CD1c-positive myeloid dendritic cell (primary cell): ENCODE data around the gene RAP1GDS1.
"Not testable (repeated sequence)": the region's sequence is repeated elsewhere in the genome, so short reads cannot be mapped to it uniquely, and the experiment has no call there.

Experiments
- DNase-seq: peaks from one replicate; pipeline ENCODE4 v3.0.0-alpha.2; 2016; ENCODE audit errors: extremely low spot score

The RAP1GDS1 gene

DNA sequence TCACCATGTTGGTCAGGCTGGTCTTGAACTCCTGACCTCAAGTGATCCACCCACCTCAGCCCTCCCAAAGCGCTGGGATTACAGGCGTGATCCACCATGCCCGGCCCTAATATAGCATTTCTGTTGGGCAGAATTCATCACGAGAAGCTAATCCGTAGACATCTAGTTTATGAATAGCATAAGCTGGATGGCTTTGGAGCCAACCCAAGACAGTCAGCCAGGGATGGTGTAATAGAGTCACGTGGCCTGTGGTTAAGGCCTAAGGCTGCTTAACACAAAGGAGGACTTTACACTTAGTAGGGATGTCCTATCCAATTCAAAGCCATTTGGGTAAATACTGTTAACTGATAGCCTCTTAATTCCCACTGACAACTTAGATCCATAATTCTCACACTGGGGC lies 173.6 kb downstream of the RAP1GDS1 start:
- no peak for DNase-seq

DNA sequence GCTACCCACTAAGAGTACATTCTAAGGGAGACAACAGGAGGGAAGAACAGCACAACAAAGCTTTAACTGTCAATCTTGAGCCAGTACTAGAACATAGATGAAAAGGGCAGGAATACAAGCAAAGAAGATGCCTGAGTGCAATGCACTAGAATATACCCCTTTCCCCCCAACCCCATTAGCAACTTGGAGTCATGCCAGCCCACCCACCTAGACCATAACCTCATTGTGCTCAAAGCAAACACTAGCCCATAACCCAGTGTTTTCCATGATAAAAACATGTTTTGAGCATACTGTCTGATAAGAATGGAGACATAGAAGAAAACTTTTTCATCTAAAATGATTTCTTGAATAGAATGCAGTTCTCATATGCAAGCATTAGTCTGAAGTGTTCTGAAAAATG lies 183.2 kb downstream of the RAP1GDS1 start:
- DNase-seq = no peak

- DNase-seq = peak; percentile 76
Measured at GRCh38 chr4:98446499-98447375, 185.6 kb downstream of the RAP1GDS1 start.

- no peak for DNase-seq
Measured at GRCh38 chr4:98447648-98448047, 186.5 kb downstream of the RAP1GDS1 start.

GRCh38 chr4:98448908-98449307 lies 187.7 kb downstream of the RAP1GDS1 start:
- DNase-seq = no peak

GRCh38 chr4:98452091-98452490 lies 190.9 kb downstream of the RAP1GDS1 start:
- DNase-seq = no peak

GRCh38 chr4:98457422-98457821 lies 196.2 kb downstream of the RAP1GDS1 start:
- not testable (repeated sequence) for DNase-seq

DNA sequence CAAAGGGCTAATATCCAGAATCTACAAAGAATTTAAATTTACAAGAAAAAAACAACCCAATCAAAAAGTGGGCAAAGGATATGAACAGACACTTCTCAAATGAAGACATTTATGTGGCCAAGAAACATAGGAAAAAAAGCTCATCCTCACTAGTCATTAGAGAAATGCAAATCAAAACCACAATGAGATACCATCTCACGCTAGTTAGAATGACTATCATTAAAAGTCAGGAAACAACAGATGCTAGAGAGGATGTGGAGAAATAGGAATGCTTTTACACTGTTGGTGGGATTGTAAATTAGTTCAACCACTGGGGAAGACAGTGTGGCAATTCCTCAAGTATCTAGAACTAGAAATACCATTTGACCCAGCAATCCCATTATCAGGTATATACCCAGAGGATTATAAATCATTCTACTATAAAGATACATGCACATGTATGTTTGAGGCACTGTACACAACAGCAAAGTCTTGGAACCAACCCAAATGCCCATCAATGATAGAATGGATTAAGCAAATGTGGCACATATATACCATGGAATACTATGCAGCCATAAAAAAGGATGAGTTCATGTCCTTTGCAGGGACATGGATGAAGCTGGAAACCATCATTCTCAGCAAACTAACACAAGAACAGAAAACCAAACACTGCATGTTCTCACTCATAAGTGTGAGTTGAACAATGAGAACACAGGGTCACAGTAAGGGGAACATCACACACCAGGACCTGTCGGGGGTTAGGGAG lies 200.1 kb downstream of the RAP1GDS1 start:
- DNase-seq = not testable (repeated sequence)

- DNase-seq = no peak
Measured at GRCh38 chr4:98462487-98462886, 201.3 kb downstream of the RAP1GDS1 start.

- no peak for DNase-seq
Measured at GRCh38 chr4:98466868-98467599, 205.8 kb downstream of the RAP1GDS1 start.

DNA sequence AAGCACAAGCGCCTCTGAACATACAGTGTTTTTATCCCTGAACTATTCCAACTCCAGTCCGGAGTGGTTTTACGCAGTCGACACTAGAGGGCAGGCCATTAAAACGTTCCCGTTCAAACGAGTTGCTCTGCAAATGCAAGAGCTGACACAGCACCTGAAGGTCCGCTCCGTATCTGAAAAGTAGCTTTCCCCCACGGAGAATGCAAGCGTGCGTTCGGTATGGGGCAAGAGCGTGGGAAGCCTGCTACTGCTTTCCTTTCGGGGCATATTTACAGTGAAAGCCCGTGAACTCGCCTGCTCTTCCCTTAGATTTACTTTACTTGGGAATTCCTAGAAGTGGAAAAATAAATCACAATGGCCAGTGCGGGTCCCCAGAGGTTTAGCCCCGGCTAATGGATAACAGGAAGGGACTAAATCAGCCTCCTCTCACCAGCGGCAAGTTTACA lies 206.5 kb downstream of the RAP1GDS1 start:
- peak; percentile 78 for DNase-seq

DNA sequence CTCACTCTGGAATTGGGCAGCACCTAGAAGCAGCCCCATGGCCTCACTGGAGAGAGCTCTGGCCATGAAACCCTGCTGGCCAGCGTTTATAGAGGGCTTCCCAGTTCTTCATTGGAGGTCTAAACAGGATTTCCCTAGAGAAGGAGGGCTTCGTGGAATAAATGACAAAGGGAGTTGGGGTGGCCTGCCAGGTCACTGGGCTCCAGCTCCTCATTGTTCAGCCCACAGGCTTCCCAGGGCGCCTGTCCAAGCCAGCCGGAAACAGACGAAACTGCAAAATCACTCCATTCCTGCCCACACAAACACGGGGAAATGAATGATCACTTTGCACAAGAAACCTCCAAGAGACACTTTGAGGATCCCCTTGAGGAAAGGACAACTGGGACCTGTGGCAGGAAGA lies 207.5 kb downstream of the RAP1GDS1 start:
- DNase-seq = no peak

DNA sequence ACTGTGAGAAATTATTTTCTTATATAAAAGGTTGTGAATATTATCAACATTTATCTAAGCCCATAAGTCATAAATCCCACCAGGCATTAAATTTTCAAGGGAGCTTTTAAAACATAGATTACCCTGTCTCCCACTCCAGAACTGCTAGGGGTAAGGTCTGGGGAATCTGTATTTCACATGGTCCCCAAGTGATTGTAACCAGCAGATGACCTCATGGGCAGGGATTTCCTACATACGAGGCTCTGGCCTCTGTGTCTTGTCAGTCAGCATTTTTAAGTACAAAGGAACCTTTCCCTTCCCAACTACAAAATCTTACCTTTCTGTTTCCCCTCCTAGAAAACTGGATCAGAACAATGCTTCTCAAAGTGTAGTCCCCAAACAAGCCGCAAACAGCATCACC lies 208.6 kb downstream of the RAP1GDS1 start:
- no peak for DNase-seq

- no peak for DNase-seq
Measured at GRCh38 chr4:98470366-98470765, 209.2 kb downstream of the RAP1GDS1 start.

DNA sequence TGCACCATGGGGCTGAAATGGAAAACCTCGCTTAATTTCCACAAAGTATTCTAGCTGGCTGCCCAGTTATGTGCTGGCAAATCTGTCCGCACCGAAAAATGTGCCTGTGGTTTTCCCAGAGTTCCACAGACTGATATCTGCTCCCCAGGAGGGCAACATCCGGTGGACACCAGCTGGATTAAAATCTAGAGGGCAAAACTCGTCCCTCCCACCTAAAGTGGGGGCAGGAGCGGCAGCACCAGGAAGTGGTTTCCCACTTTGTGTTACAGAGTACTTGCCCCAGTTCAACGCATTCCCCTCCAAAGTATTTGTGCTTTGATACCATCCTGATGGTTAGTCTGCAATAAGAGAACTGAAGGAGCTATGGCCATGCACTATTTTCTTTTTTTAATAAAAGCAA lies 209.6 kb downstream of the RAP1GDS1 start:
- DNase-seq = no peak

DNA sequence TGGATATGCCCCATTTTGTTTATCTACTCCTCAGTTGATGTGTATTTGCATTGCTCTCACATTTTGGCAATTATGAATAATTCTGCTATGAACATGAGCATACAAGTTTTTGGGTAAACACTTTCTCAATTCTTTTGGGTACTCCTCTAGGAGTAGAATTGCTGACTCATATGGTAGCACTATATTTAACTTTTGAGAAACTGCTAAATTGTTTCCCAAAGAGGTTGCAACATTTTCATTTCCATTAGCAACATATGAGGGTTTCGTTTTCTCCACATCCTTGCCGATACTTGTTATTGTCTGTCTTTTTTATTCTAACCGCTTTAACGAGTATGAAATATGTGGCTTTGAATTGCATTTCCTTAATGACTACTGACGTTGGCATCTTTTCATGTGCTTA lies 211.9 kb downstream of the RAP1GDS1 start:
- no peak for DNase-seq

- no peak for DNase-seq
Measured at GRCh38 chr4:98474408-98474844, 213.2 kb downstream of the RAP1GDS1 start.

DNA sequence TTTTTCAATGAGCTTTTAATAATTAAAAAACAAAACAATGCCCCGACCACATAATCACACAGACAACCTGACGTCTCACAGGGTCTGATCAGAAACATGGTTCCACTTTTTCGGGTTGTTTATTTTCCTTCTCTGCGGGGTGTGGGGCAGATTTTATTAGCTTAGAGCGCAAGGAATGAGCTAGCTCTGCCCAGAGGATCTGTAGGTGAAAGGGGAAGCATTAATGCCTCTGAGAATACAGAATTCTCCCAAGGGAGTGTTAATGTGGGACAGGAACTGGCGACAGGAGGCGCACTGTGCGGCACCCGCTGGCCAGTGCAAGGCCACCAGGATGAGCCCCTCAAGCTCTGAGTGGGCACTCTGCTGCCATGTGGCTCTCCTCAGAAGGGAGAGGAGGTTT lies 215.7 kb downstream of the RAP1GDS1 start:
- DNase-seq = no peak

- DNase-seq = not testable (repeated sequence)
Measured at GRCh38 chr4:98479590-98479989, 218.4 kb downstream of the RAP1GDS1 start.

- DNase-seq = no peak
Measured at GRCh38 chr4:98480535-98480934, 219.4 kb downstream of the RAP1GDS1 start.

DNA sequence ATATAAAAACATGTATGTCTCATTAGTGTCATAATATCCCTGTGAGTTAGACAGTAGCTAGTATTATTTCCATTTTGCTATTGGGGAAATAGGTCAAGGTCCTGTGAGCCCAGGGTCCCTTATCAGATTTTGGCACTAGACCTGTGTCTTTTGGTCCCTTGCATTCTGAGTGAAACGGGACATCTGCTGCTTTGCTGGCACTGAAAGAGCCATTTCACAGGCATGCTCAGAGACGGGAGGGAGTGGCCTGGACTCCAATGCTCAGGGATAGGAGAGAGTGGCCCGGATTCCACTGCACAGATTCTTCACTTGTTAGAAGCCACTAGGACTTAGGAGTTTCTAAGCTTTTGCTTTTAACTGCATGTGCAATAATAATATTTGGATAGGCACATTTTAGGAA lies 220.0 kb downstream of the RAP1GDS1 start:
- DNase-seq = no peak

DNA sequence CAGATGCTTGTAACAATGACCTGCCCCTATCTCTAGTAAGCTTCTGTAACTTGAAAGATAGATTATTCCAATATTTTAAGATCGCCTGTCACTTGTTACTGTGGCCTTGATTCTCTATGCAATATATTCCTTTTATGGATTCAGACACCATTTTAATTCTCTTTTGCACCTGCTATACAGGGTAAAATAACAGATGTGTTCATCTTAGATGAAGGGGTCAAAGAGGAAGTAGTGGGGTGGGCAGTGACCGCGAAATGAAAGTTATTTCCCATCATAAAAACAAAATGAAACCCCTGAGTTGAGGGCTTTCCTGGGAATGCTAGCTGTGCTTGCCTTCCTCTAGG lies 221.3 kb downstream of the RAP1GDS1 start:
- no peak for DNase-seq
